Stimulated activated CD4-positive, alpha-beta T cell treated with anti-CD3 and anti-CD28 coated beads, Interleukin-1b, Interleukin-23, amount 100 ng/mL, for 24 hours (primary cell): ENCODE results near the gene COLEC11.

Experiments used
- DNase-seq, 4 experiments: peaks; one replicate each; pipeline ENCODE4 v3.0.0-alpha.2; 2020; ENCODE audit warnings: low read depth in 4 of 4, low spot score in 1 of 4

Gene COLEC11

DNA sequence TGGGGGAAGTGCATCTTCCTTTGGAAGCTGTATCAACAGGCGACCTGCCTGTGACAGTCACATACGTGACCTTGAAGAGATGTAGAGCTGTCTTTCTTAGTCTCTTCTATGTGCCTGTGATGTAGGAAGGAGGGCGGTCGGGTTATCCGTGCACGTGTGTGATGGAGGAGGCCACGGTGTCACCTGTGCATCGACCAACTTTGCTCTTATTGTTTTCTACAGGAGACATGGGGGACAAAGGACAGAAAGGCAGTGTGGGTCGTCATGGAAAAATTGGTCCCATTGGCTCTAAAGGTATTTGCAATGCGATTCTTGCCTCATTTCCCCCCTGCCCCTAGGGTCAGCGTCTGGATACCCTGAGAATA is 42.4 kb downstream of the COLEC11 start:
- DNase-seq, result no peak

DNA sequence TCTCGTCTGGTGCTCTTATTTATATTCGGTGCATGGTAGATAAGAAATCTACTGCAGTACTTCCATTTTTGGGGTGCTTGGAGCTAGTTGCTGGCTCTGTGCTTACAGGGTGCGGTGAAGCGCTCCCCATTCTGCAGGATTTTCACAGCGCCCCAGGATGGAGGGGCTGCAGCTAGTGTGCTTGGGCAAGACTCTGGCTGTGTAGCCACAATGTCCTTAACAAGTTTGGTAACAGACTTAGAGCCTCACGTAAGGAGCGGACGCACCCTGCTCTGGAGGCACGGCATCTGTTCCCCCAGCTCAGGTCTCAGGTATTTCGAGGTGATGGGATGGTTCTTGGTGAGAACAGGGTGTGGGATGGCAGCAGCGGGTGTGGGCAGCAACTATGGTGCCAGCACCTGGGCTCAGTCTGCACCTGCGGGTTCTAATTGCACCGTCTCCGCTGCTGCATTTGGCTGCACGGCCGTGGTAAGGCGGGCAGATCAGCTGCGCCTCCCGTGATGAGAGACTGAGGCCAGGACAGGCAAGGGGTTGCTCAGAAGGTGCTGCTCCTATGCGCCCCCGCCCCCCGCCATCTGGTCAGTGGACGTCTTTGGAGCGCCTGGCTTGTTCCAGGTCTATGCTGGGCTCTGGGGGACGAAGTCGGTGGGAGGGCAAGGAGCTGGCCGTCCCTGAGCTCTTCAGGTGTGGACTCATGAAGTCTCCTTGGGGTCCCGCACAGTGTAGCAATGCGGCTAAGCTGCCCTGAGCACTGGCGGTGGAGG is 43.0 kb downstream of the COLEC11 start:
- no peak for DNase-seq

DNA sequence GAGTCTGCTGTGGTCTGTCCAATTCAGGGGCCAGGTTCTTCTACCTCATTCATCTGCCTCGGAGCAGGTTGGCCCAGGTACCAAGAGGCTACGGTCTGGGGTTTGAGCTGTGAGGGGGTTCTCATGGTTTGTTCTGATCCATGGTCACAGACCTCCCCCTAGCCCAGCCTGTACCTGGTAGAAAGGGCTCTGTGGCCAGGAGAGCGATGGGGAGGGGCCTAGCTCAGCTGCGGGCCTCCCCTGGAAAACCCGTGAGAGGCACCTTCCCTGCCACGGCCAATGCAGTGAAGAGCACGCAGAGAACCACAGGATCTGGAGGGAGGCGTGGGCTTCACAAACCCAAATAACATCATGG is 43.5 kb downstream of the COLEC11 start:
- no peak for DNase-seq

DNA sequence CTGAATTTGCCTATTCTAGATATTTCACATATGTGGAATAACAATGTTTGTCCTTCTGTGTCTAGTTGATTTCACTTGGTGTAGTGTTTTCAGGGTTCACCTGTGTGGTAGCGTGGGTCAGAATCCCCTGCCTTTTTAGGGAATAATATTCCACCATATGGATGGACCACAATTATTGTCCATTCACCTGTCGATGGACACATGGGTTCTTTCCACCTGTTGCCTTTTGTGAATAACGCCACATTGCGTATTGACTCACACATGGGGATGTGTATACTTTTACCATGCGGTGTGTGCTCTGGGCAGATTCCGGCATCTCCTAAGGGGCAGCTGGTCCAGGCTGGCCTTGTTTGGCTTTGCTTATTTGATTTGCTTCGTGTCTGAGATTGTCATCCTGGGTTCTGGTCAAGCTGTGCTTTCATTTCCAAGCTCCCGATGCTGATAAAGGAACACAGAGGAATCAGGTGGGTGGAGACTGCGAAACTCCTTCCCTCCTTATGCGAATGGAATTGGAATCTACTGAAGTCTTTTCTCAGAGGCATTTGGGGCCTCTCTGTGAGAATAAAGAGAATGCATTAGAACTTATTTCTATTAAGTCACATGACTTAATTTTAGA is 44.2 kb downstream of the COLEC11 start:
- no peak for DNase-seq

DNA sequence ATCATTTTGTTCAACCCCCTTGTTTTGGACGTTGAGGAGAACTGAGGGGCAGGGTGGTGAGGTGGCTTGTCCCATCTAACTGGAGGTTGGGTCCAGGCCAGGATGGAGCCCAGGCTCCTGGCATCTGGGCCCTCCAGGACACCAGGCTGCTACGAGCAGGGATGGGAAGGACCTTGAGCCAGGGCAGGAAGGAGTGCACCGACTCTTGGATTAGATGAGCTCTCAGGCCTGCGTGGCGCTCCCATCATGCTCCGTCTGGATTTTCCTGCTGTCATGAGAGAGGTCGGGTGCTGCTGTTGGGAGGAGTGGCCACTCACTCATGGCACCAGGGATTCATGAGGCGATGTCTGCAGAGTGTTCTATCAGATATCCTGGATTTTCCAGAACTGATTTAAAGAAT is 44.7 kb downstream of the COLEC11 start:
- DNase-seq, result no peak

DNA sequence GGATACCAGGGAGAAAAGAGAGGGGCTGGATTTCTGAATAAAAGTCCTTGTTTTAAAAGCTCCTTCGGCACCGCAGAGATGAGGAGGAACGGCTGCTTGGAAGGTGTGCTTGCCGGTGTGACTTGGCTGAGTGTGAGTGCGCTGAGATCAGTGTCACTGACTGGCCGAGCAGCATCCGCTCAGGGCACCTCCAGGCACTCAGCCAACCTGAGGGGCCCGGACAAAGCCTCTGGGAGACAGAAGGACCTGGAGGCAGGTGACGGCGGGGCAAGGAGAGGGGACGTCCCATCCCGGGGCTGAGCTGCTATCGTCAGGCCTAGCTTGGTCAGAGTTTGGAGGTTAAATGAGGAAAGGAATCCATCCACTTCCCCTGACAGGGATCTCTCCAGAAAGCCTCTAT is 46.3 kb downstream of the COLEC11 start:
- no peak for DNase-seq

DNA sequence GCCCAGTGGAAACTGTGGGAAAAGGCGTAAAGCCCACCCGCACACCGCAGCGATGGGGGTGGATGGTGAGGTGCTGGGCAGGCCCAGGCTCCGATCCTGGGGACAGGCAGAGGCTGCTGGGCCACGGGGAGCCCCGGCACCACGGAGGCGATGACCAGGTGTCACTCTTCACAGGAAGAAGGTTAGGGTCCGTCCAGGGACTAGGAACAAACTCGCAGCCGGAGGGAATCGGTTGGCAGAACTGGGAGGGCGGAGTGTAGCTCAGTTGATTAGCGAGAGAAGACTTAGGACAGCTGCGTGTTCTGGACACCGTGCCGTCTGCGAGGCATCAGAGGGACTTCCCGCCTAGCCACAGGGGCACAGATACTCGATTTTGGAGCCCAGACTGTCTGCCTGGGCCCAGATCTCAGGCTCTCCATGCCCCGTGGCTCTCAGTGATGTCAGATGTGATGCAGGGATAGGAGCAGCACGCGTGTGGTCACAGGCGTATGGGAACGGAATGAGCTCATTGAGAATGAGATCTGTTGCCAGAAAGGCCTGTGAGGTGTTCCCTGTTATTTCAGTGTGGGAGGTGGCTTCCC is 47.0 kb downstream of the COLEC11 start:
- no peak for DNase-seq

DNA sequence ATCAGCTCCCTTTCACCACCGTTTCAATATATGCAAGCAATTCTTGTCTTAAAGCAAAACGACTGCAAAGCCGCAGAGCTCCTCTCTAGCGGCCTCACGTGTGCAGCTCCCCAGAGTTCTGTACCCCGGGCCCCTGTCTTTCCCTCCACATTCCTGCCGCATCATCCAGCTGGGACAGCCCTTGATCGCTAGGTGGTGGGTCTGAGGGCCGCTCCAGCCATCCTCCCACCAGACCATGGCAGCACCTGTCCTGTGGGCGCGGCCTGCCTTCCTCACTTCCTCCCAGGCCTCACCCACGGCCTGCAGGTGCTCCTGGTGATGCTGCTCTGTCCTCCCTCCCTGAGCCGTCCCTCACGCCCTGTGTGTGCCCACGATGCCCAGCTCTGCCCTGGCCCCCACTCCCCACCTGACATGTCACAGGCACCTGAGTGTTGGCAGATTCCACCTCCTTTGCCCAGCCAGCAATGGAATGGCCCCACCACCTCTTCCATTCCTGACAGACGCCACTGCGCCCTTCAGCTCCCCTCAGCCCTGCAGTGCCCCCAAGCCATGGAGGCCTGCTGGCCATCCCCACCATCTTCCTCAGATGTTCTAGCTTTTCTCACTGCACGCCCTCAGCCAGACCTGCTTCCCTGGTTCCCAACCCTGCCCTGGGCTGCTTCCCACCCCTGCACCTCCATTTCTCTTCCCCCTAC is 47.8 kb downstream of the COLEC11 start:
- DNase-seq, result no peak

DNA sequence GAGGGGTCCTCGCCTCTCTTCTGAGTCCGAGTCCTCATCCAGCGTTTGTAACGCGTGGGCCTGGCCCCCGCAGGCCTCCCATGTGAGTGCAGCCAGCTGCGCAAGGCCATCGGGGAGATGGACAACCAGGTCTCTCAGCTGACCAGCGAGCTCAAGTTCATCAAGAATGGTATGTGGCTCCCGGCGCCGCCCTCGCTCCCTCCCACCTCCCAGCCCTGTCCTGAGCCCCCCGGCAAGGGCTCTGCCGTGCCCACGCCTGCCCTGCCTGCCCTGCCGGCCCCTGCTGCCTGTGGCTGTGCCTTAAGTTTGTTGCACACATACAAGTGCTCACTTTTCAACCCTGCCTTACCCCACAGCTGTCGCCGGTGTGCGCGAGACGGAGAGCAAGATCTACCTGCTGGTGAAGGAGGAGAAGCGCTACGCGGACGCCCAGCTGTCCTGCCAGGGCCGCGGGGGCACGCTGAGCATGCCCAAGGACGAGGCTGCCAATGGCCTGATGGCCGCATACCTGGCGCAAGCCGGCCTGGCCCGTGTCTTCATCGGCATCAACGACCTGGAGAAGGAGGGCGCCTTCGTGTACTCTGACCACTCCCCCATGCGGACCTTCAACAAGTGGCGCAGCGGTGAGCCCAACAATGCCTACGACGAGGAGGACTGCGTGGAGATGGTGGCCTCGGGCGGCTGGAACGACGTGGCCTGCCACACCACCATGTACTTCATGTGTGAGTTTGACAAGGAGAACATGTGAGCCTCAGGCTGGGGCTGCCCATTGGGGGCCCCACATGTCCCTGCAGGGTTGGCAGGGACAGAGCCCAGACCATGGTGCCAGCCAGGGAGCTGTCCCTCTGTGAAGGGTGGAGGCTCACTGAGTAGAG is 48.7 kb downstream of the COLEC11 start:
- DNase-seq, result no peak

DNA sequence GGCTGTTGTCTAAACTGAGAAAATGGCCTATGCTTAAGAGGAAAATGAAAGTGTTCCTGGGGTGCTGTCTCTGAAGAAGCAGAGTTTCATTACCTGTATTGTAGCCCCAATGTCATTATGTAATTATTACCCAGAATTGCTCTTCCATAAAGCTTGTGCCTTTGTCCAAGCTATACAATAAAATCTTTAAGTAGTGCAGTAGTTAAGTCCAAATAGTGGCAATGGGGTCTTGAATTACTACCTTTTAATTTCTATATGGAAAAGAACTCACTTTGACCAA is 49.3 kb downstream of the COLEC11 start:
- no peak for DNase-seq

DNA sequence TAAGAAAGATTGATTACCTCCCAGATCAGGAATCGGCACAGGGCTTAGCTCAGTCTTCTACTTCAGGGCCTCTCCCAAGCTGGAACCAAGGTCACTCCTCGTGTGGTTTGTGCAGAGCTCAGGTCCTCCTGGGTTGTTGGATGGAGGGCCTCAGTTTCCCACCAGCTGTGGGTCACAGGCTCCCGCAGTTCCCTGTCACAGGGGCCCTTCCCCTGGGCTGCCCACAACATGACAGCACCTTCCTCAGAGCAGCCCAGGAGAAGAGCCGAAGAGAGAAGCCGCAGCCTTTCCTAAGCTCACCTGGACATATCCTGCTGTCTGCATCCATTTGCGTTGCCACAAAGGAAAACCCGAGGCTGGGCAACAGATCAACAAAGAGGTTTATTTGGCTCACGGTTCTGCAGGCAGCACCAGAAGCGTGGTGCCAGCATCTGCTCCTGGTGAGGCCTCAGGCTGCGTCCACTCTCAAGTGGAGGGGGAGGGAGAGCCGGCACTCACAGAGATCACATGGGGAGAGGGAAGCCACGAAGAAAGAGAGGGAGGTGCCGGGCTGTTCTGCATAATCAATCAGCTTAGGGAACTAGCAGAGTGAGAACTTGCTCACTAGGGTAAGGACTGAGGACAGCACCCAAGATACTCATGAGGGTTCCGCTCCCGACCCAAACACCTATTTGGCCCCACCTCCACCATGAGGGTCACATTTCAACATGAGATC is 50.1 kb downstream of the COLEC11 start:
- no peak for DNase-seq

DNA sequence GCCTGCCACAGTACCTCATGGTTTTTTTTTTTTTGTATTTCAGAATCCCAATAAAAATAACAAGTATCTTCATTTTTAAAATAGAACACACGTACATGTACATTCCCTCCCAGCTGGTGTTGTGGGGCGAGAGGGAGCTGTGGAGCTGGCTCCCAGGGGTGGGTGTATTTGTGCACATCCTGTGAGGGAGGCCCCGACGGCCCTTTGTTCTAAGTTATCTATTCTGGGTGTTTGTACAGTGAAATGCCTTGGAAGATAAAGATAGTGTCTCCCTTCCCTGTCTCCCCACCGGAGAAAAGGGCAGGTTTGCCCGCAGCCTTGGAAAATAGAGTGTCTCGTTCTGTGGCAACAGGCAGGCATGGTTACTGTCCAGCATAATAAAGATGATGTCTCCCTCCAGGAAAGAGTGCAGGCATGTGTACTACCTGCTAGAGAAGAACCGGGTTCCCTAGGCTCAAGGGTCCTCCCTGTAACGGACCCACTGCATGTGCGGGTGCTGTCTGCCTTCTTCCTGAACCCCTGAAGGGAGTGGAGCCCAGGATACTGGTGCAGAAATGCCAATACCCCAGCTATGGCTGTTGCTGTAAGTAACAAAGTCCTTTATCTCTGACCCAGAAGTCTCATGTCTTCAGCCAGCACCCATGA is 51.0 kb downstream of the COLEC11 start:
- no peak for DNase-seq

DNA sequence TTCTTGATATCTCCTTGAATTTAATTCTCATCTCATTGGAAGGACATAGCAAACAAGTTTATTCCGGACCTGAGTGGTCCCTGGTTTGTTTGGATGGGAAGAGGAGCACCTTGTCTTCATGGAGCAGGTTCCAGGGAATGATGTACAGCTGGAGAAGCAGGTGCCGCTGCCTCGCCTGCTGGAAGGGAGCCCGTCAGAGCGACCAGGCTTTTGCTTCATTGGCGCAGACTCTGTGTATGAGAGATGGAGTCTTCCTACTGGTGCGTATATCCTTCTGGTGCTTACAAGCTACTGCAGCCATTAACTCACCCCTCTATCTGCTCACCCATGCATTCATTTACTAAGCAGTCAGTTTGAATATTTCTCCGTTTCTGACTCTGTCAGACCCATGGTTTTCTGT is 51.5 kb downstream of the COLEC11 start:
- DNase-seq, result no peak

DNA sequence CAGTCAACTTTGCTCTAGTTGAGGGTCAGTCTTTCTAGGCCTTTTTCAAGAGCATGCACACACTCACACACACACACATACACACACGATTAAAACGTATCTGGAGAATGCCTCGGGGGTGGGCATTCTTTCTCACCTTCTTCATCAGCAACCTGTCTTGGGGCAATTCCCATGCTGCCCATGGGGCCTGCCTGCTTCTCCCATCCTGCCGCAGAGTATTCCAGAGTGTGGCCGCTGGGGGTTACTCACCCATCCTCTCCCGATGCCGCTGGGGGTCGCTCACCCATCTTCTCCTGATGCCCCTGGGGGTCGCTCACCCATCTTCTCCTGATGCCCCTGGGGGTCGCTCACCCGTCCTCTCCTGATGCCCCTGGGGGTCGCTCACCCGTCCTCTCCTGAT is 52.3 kb downstream of the COLEC11 start:
- DNase-seq, result no peak

DNA sequence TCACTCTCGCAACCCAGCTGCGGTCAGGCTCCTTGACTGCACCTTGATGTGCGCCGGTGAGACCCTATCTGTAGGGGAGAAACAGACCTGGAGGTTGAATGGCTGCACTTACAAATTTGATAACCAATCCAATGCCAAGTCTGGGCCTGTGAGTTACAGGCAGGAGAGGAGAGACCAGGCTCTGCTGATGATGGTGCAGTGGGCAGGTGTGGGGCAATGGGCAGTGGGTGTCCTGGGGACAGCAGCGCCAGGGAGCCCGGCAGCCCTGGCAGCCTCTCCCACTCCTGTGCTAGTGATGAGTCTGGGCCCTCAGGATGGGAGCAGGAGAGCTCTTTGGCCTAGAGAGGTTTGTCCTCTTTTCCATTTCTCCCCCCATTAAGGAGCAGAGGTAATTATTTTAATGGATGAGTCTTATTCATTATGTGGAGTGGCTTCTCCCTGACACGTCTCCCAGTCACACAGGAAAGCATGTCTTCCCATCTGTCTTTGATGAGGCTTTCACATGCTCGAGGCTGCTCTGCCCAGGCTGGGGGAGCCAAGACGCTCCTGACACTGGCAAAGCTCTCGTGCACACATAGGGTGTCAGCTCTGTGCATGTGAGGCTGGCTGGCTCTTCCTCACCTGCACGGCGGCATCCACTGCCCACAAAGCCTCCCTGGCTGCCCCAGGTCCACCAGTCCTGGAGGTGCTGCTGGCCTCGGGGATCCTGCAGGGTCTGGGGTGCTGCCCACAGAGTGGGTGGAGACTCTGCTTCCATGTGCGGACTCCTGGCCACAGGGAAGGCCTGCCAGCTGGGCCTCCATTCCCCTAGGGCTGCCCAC is 53.1 kb downstream of the COLEC11 start:
- DNase-seq, result no peak

DNA sequence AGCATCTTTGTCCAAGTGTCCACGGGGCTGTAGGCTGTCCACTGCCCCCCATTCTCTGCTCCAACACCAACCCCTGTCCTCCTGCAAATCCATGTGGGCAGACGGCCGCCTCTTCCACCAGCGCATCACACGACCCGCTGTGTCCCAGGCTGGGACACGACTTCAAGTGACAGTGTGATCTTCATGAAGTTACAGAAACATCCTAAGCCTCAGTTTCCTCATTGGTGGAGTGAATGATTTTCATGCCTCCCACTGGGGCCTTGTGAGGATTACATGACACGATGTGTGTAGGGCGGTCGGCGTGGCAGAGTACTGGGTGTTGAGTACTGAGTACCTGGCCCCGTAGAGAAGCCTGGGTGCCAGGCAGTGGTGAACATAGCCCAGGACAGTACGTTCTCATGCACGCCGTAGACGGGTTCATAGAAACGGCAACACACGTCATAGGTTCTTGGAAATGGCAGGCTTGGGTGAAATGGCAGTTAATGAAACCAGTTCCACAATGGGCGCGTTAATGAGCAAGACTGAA is 53.8 kb downstream of the COLEC11 start:
- no peak for DNase-seq

DNA sequence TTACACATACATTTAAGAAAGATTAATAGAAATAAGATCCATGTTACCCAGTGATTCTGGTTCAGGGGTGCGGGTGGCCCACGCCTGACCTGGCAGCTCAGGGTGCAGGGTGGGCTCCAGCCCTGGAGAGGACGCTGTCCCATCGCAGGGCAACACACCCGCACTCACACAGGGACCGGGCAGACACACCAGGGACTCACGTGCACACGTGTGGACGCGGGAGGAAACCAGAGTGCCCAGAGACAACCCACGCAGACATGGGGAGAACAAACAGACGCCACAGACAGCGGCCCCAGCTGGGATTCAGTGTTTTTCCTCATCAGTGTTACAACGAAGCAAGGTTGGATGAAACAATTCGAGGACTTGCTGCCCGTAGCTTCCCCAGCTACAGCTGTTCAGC is 54.7 kb downstream of the COLEC11 start:
- no peak for DNase-seq

DNA sequence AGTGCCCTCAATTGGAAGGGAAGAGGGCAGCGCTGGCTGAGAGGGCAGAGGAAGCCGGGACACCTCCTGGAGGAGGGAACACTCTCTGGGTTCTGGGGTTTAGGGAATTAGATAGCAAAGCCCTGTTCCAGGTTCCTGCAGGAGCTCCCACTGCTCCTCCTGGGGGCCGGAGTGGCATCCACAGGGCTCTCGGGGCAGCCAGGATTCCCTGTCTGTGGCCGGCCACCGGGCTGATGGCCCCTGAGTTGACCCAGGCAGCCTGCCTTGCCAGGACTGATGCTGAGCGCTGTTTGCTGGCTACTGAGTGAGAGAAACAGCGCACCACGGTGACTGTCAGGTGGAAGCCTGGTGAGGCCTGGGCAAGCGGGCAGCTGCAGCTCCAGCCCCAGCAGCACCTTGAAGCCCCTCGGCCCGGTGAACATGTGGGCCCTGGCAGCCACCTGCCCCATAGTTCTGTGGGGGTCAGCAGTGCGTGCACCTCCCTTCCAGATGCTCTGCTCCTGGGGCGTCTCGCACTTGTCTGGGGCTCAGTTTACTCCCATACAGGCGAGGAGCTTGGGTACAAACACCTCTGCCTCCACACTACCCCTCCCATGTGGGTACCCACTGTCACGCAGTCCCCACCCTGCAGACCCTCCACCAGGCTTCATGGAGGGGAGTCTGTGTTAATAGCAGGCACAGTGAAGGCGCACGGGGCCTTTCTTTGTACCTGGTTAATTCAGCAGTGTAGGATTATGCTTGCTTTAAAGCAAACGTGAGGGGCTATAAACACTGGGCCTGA is 55.4 kb downstream of the COLEC11 start:
- DNase-seq, result no peak
